AG04450 (cell line): ENCODE results near the gene PLXNA4. TPM values are rescaled to one million over a fixed set of nuclear protein-coding genes. Genes with fewer than 3 reads are reported as not detected.

Source experiments
- CTCF ChIA-PET: fragments of 300-600, 350-600 bp; formaldehyde crosslinking; extraction: SDS; loops from one replicate; lab custom pipeline; 2022; ENCODE audit warnings: antibody characterized with exemption, inconsistent platforms; lab: Charles Lee
- POLR2A ChIA-PET: fragments of 350-600 bp; formaldehyde crosslinking; extraction: SDS; loops from one replicate; lab custom pipeline; 2021; ENCODE audit warnings: antibody characterized with exemption, inconsistent platforms; lab: Yijun Ruan, JAX
- DNase-seq: peaks from one replicate; pipeline ENCODE4 v3.0.0-alpha.2; 2011; ENCODE audit warnings: low read depth, low spot score
- H3K27ac ChIP-seq: one replicate; pipeline ENCODE4 v1.5.1; 2012; ENCODE audit warnings: low read depth, low read length, control low read depth
- H3K27me3 ChIP-seq: one replicate; pipeline ENCODE4 v1.6.0; 2012; ENCODE audit warnings: low read length; ENCODE audit not compliant: control insufficient read depth, insufficient read depth
- H3K4me3 ChIP-seq: 2 replicates; pipeline ENCODE4 v1.5.1; 2011; ENCODE audit warnings: mild to moderate bottlenecking, low read depth, low read length, control low read depth
- H3K9me3 ChIP-seq: 2 replicates; pipeline ENCODE4 v1.5.1; 2012; ENCODE audit warnings: low read length; ENCODE audit not compliant: control insufficient read depth, insufficient read depth
- polyA plus RNA-seq: library from polyadenylated mRNA; depleted of rRNA; stranded (reverse); fragments of >200 nt; gene quantifications from 2 replicates; pipeline ENCODE4 v1.2.3, GENCODE V29; 2011
- TF ChIP-seq, protein P1 (sequence below): IDR thresholded peaks from 2 replicates; pipeline ENCODE4 v1.5.1; 2011; ENCODE audit warnings: low read depth, low read length, control low read depth, inconsistent platforms

PLXNA4 gene
- polyA plus RNA-seq, 1 experiment, result 0.05 TPM

GRCh38 chr7:132565885-132566284 is 10.4 kb downstream of the PLXNA4 start:
- ChIA-PET POLR2A (no interaction called here), CTCF (interaction anchor here (2.9 kb wide), 1 partner anchor 15 kb away, joined by 12 read pairs; no protein-coding TSS in a partner anchor)
- Histone ChIP-seq H3K27me3 (peaks cover 10% of the 10 kb centered on the region), H3K27ac (no peak overlapping the region), H3K9me3 (no peaks in the 10 kb centered on the region), H3K4me3 (no peak overlapping the region)
- no peak for DNase-seq
- TF ChIP-seq, protein P1, sequence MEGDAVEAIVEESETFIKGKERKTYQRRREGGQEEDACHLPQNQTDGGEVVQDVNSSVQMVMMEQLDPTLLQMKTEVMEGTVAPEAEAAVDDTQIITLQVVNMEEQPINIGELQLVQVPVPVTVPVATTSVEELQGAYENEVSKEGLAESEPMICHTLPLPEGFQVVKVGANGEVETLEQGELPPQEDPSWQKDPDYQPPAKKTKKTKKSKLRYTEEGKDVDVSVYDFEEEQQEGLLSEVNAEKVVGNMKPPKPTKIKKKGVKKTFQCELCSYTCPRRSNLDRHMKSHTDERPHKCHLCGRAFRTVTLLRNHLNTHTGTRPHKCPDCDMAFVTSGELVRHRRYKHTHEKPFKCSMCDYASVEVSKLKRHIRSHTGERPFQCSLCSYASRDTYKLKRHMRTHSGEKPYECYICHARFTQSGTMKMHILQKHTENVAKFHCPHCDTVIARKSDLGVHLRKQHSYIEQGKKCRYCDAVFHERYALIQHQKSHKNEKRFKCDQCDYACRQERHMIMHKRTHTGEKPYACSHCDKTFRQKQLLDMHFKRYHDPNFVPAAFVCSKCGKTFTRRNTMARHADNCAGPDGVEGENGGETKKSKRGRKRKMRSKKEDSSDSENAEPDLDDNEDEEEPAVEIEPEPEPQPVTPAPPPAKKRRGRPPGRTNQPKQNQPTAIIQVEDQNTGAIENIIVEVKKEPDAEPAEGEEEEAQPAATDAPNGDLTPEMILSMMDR, result no peak

- ChIA-PET POLR2A (no interaction called here), CTCF (interaction anchor here (2.9 kb wide), 1 partner anchor 15 kb away, joined by 12 read pairs; no protein-coding TSS in a partner anchor)
- Histone ChIP-seq H3K27me3 (peaks cover 10% of the 10 kb centered on the region), H3K4me3 (no peak overlapping the region), H3K9me3 (no peaks in the 10 kb centered on the region), H3K27ac (no peak overlapping the region)
- no peak for DNase-seq
- TF ChIP-seq, protein P1, result no peak
Measured at GRCh38 chr7:132565441-132565840, 10.8 kb downstream of the PLXNA4 start.

DNA sequence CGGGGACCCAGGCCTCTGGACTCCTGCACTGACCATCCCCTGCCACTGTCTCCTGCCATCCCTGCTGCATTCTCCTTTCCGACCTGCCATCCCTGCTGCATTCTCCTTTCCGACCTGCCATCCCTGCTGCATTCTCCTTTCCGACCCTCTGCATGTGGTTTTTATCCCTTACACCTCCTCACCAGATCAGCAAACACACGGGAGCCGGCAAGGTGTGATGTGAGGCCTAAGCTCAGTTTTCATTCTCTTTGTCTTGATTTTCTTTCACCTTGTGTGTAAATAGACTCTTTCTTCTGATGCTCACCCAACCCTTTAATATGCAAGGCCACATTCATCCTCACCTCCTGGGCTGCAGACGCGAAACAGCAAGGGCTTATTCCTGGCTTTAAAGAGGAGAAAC is 11.4 kb downstream of the PLXNA4 start:
- DNase-seq, result no peak
- no peak overlapping the region for H3K27ac ChIP-seq
- no peaks in the 10 kb centered on the region for H3K9me3 ChIP-seq
- ChIA-PET POLR2A (no interaction called here), CTCF (interaction anchor here (0.5 to 2.9 kb wide), 2 partner anchors 16 to 545 kb away, joined by 3 to 12 read pairs; no protein-coding TSS in a partner anchor)
- TF ChIP-seq, protein P1, result no peak
- no peak overlapping the region for H3K4me3 ChIP-seq
- peaks cover 10% of the 10 kb centered on the region for H3K27me3 ChIP-seq

DNA sequence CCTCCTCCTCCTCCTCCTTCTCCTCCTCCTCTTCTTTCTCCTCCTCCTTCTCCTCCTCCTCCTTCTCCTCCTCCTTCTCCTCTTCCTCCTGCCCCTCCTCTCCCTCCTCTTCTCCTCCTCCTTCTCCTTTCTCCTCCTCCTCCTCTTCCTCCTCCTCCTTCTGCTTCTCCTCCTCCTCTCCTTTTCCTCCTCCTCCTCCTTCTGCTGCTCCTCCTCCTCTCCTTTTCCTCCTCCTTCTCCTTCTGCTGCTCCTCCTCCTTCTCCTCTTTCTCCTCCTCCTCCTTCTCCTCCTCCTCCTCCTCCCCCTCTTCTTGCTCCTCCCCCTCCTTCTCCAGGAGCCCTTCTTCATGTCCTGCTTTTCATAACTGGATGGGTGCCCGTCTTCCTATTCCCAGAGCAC is 12.2 kb downstream of the PLXNA4 start:
- CTCF ChIA-PET, result no interaction called here
- POLR2A ChIA-PET, result no interaction called here
- H3K9me3 ChIP-seq, result no peaks in the 10 kb centered on the region
- H3K27me3 ChIP-seq, result peaks cover 10% of the 10 kb centered on the region
- DNase-seq, result no peak
- no peak overlapping the region for H3K4me3 ChIP-seq
- TF ChIP-seq, protein P1, result no peak
- no peak overlapping the region for H3K27ac ChIP-seq

DNA sequence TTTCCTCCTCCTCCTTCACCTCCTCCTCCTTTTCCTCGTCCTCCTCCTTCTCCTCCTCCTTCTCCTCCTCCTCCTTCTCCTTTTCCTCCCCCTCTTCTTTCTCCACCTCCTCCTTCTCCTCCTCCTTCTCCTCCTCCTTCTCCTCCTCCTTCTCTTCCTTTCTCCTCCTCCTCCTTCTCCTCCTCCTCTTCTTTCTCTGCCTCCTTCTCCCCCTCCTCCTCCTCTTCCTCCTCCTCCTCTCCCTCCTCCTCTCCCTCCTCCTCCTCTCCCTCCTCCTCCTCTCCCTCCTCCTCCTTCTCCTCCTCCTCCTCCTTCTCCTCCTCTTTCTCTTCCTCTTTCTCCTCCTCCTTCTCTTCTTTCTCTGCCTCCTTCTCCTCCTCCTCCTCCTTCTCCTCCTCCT is 13.6 kb downstream of the PLXNA4 start:
- TF ChIP-seq, protein P1, result no peak
- Histone ChIP-seq H3K27ac (no peak overlapping the region), H3K9me3 (no peaks in the 10 kb centered on the region), H3K27me3 (peaks cover 4% of the 10 kb centered on the region), H3K4me3 (no peak overlapping the region)
- DNase-seq, result no peak
- ChIA-PET CTCF (no interaction called here), POLR2A (no interaction called here)
